Osteocyte (in vitro differentiated cells): ENCODE data around the gene PCLO. TPM values are rescaled to one million over a fixed set of nuclear protein-coding genes. Genes with fewer than 3 reads are reported as not detected.

ENCODE experiments used
- DNase-seq: peaks from one replicate; pipeline ENCODE4 v3.0.0; 2021; ENCODE audit warnings: mixed read lengths; ENCODE audit not compliant: unreplicated experiment; ENCODE audit errors: extremely low spot score
- H3K27ac Mint-ChIP-seq: one replicate; pipeline ENCODE4 v1.8.0; 2021; ENCODE audit warnings: mild to moderate bottlenecking, mixed read lengths; ENCODE audit not compliant: unreplicated experiment
- H3K27me3 Mint-ChIP-seq: one replicate; pipeline ENCODE4 v1.8.0; 2021; ENCODE audit warnings: mixed read lengths; ENCODE audit not compliant: unreplicated experiment
- H3K36me3 Mint-ChIP-seq: one replicate; pipeline ENCODE4 v1.8.0; 2021; ENCODE audit warnings: mixed read lengths; ENCODE audit not compliant: unreplicated experiment
- H3K4me1 Mint-ChIP-seq: one replicate; pipeline ENCODE4 v1.8.0; 2021; ENCODE audit warnings: mixed read lengths; ENCODE audit not compliant: unreplicated experiment
- H3K4me3 Mint-ChIP-seq: one replicate; pipeline ENCODE4 v1.8.0; 2021; ENCODE audit warnings: mild to moderate bottlenecking, moderate library complexity, mixed read lengths; ENCODE audit not compliant: unreplicated experiment
- H3K9me3 Mint-ChIP-seq: one replicate; pipeline ENCODE4 v1.8.0; 2021; ENCODE audit warnings: mixed read lengths; ENCODE audit not compliant: unreplicated experiment
- total RNA-seq: library from RNA; stranded (reverse); gene quantifications from 2 replicates; pipeline ENCODE4 v1.2.1, GENCODE V29; 2021
- TF ChIP-seq, protein P1 (sequence below): fragments of 200-600 bp; sonication (generic); IDR thresholded peaks from 2 replicates; pipeline ENCODE4 v1.5.0; 2021; ENCODE audit warnings: antibody characterized with exemption, mild to moderate bottlenecking, moderate library complexity

The PCLO gene
- total RNA-seq, 1 donor from 2014 or later = 1.4 TPM

DNA sequence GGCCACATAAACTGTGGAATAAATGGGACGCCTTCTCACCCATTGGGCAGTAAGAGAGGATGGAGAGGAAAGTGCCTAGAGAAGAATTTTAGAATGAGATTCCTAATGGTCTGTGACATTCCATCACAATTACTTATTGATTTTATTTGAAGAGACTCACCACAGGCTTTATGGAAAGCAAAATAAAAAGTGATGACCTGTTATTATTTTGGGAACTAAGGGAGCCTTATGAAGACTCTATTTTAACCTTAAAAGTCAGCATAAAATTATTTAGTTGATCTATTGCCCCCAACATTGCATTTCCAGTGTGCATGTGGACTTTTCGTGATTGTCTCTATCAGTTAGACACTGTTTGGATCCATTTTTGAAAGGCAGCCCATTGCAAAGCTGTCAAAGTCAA lies 107.5 kb downstream of the PCLO start:
- Mint-ChIP-seq H3K4me3 (no peak overlapping the region), H3K27me3 (peaks cover 6% of the 10 kb centered on the region), H3K9me3 (no peaks in the 10 kb centered on the region), H3K4me1 (no peaks in the 10 kb centered on the region), H3K27ac (no peak overlapping the region), H3K36me3 (no peaks in the 10 kb centered on the region)
- DNase-seq = no peak
- TF ChIP-seq, protein P1, sequence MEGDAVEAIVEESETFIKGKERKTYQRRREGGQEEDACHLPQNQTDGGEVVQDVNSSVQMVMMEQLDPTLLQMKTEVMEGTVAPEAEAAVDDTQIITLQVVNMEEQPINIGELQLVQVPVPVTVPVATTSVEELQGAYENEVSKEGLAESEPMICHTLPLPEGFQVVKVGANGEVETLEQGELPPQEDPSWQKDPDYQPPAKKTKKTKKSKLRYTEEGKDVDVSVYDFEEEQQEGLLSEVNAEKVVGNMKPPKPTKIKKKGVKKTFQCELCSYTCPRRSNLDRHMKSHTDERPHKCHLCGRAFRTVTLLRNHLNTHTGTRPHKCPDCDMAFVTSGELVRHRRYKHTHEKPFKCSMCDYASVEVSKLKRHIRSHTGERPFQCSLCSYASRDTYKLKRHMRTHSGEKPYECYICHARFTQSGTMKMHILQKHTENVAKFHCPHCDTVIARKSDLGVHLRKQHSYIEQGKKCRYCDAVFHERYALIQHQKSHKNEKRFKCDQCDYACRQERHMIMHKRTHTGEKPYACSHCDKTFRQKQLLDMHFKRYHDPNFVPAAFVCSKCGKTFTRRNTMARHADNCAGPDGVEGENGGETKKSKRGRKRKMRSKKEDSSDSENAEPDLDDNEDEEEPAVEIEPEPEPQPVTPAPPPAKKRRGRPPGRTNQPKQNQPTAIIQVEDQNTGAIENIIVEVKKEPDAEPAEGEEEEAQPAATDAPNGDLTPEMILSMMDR = no peak

DNA sequence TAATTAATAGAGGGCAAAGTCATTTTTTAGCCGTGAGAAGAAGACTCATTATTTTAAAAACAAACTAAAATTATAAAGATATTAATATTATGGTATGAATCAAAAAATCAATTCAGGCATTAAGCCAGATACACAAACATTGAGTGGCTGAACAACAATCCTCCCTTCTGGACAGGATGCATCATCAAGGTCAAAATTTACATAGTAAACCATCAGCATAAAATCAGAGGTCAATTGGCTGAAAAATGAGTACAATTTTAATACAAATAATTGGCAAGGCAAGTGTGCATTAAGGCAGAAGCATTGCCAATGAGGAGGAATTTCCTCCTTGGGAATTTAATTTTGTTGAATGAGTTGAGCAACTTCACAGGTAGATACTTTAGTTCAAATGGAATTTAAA lies 108.2 kb downstream of the PCLO start:
- no peak for DNase-seq
- Mint-ChIP-seq H3K9me3 (no peaks in the 10 kb centered on the region), H3K27ac (no peak overlapping the region), H3K36me3 (no peaks in the 10 kb centered on the region), H3K4me1 (no peaks in the 10 kb centered on the region), H3K4me3 (no peak overlapping the region), H3K27me3 (peaks cover 6% of the 10 kb centered on the region)
- TF ChIP-seq, protein P1 = no peak

DNA sequence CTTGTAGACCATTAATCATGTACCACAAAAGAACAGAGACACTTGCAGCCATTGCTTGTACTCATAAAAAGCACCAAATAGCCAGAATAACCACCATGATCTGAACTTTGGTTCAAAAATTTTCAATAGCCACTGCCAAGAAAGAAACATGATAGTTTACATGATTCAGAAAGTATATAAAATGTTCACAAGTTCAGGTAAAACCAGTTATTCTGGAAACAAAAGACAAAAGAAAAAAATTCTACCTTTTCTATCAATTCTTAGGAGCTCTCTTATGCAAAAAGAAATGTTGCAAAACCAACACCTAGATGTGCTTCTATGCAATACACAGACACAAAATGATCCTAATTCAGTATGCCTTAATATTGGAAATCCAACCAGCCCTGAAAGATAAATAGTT lies 108.7 kb downstream of the PCLO start:
- DNase-seq = no peak
- Mint-ChIP-seq H3K27me3 (peaks cover 6% of the 10 kb centered on the region), H3K4me3 (no peak overlapping the region), H3K9me3 (no peaks in the 10 kb centered on the region), H3K36me3 (no peaks in the 10 kb centered on the region), H3K27ac (no peak overlapping the region), H3K4me1 (no peaks in the 10 kb centered on the region)
- TF ChIP-seq, protein P1 = no peak

DNA sequence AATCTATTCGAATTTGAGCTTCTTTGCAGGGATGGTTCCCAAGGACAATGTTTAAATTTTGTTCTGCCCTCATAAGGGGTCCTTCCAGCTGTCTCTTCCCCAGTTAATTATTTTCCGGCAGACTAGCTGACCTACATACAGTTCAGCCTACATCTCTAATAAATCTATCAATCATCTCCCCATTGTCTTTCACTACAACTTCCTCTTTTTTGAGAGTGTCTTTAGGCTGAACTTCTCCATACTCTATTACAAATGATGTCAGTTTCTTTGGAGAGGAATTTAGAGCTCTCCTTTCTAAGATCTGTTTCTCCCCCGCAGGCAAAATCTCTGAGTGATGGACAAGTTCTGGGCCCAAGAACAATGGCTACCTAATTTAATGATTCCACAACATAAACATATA lies 122.2 kb downstream of the PCLO start:
- Mint-ChIP-seq H3K4me1 (no peaks in the 10 kb centered on the region), H3K27me3 (no peaks in the 10 kb centered on the region), H3K9me3 (no peaks in the 10 kb centered on the region), H3K36me3 (no peaks in the 10 kb centered on the region), H3K4me3 (no peak overlapping the region), H3K27ac (no peak overlapping the region)
- TF ChIP-seq, protein P1 = no peak
- no peak for DNase-seq

DNA sequence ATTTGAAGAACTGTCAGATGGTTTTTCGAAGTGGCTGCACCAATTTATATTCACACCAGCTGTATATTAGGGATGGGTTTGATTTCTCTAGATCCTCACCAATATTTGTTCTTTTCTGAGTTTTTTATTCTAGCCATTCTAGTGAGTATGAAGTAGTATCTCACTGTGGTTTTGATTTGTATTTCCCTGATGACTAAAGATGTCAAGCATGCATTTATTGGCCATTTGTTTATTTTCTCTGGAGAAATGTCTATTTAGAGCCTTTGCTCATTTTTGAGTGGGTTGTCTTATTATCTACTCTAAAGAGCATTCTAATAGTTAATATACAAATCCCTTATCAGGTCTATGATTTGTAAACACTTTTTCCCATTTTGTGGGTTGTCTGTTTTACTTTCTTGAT lies 123.9 kb downstream of the PCLO start:
- no peak for DNase-seq
- TF ChIP-seq, protein P1 = no peak
- no peaks in the 10 kb centered on the region for H3K36me3 Mint-ChIP-seq

More for the DNA sequence above, 123.9 kb downstream of the PCLO start:
- H3K9me3 Mint-ChIP-seq = no peaks in the 10 kb centered on the region
- H3K4me1 Mint-ChIP-seq = no peaks in the 10 kb centered on the region
- H3K4me3 Mint-ChIP-seq = no peak overlapping the region
- no peaks in the 10 kb centered on the region for H3K27me3 Mint-ChIP-seq
- H3K27ac Mint-ChIP-seq = no peak overlapping the region
